HepG2 (cell line): ENCODE measurements around the gene RHBG. TPM values are rescaled to one million over a fixed set of nuclear protein-coding genes. Genes with fewer than 3 reads are reported as not detected.

Experiments
- ATF6 ChIP-seq: sonication (generic); formaldehyde crosslinking; conservative IDR thresholded peaks from 2 replicates; pipeline ENCODE4 v1.4.0; 2020; ENCODE audit warnings: missing genetic modification reagents
- CBX2 ChIP-seq, 2 experiments: fragments of 200-600 bp in 1 of 2; sonication (generic); formaldehyde crosslinking in 1 of 2; IDR thresholded peaks; 2 replicates each; pipeline versions ENCODE4 v1.7.0 to v1.8.1; 2018 to 2022; ENCODE audit warnings: low read depth in 2 of 2, low read length in 1 of 2, mild to moderate bottlenecking in 1 of 2, missing genetic modification reagents in 1 of 2
- GTF2F1 ChIP-seq: fragments of 150-350 bp; IDR thresholded peaks from 2 replicates; pipeline ENCODE4 v1.6.1; 2014; ENCODE audit warnings: low read length
- GTF3A ChIP-seq: sonication (generic); formaldehyde crosslinking; conservative IDR thresholded peaks from 2 replicates; pipeline ENCODE4 v1.4.0; 2020; ENCODE audit warnings: mild to moderate bottlenecking, missing genetic modification reagents
- HCFC1 ChIP-seq: fragments of 150-350 bp; IDR thresholded peaks from 2 replicates; pipeline ENCODE4 v1.6.1; 2014; ENCODE audit warnings: low read depth, low read length
- IRF1 ChIP-seq: sonication (generic); formaldehyde crosslinking; IDR thresholded peaks from 2 replicates; pipeline ENCODE4 v1.4.0; 2020; ENCODE audit warnings: low read depth, mild to moderate bottlenecking, missing genetic modification reagents
- MAF1 ChIP-seq: sonication (generic); formaldehyde crosslinking; IDR thresholded peaks from 2 replicates; pipeline ENCODE4 v1.5.0; 2020; ENCODE audit warnings: missing genetic modification reagents, borderline replicate concordance
- NONO ChIP-seq, 2 experiments: fragments of 450-650 bp in 1 of 2; sonication (generic) in 1 of 2; formaldehyde crosslinking in 1 of 2; IDR thresholded peaks in 1 of 2; conservative IDR thresholded peaks in 1 of 2; 2 replicates each; pipeline versions ENCODE4 v1.6.1 to v1.8.0; 2017 to 2022; ENCODE audit warnings: mild to moderate bottlenecking in 1 of 2, missing genetic modification reagents in 1 of 2, moderate library complexity in 1 of 2
- PBX2 ChIP-seq: IDR thresholded peaks from 2 replicates; pipeline ENCODE4 v1.6.1; 2016; ENCODE audit warnings: control low read depth
- ZBTB10 ChIP-seq: sonication (generic); formaldehyde crosslinking; IDR thresholded peaks from 2 replicates; pipeline ENCODE4 v1.4.0; 2020; ENCODE audit warnings: missing genetic modification reagents, borderline replicate concordance
- ZFYVE20 ChIP-seq: sonication (generic); formaldehyde crosslinking; IDR thresholded peaks from 2 replicates; pipeline ENCODE4 v1.8.0; 2023; ENCODE audit warnings: low read depth, mild to moderate bottlenecking, moderate library complexity, missing genetic modification reagents, borderline replicate concordance
- ZNF17 ChIP-seq: sonication (generic); formaldehyde crosslinking; IDR thresholded peaks from 2 replicates; pipeline ENCODE4 v1.5.0; 2020; ENCODE audit warnings: mild to moderate bottlenecking, missing genetic modification reagents
- ZNF18 ChIP-seq: sonication (generic); formaldehyde crosslinking; IDR thresholded peaks from 2 replicates; pipeline ENCODE4 v1.8.0; 2022; ENCODE audit warnings: mild to moderate bottlenecking, missing genetic modification reagents; ENCODE audit not compliant: insufficient replicate concordance
- ZNF207 ChIP-seq: fragments of 450-650 bp; IDR thresholded peaks from 2 replicates; pipeline ENCODE4 v1.6.1; 2016; ENCODE audit warnings: antibody characterized with exemption, borderline replicate concordance
- ZNF552 ChIP-seq: sonication (generic); formaldehyde crosslinking; IDR thresholded peaks from 2 replicates; pipeline ENCODE4 v1.9.0; 2022; ENCODE audit warnings: missing genetic modification reagents, mild to moderate bottlenecking, borderline replicate concordance
- ZNF660 ChIP-seq: sonication (generic); formaldehyde crosslinking; IDR thresholded peaks from 2 replicates; pipeline ENCODE4 v1.5.1; 2020; ENCODE audit warnings: mild to moderate bottlenecking, low read depth, missing genetic modification reagents, borderline replicate concordance
- polyA plus RNA-seq, 8 experiments: library from polyadenylated mRNA; depleted of rRNA in 3 of 8; stranded (reverse) in 7 of 8; unstranded in 1 of 8; fragments of >200 nt; fragmentation: Illumina TruSeq in 4 of 8; extraction: Trizol in 4 of 8; gene quantifications; 2 replicates each; pipeline versions ENCODE4 v1.2.1 to v1.2.3, GENCODE V29; 2011 to 2016; ENCODE audit warnings: low read depth in 4 of 8, missing spikeins in 1 of 8, mixed read lengths in 1 of 8; ENCODE audit not compliant: insufficient read depth in 1 of 8
- total RNA-seq, 5 experiments: library from RNA; depleted of rRNA; stranded (reverse); fragments of >200 nt; fragmentation: Illumina TruSeq; extraction: Trizol; gene quantifications; 2 replicates each; pipeline ENCODE4 v1.2.3, GENCODE V29; 2016; ENCODE audit warnings: low read depth in 1 of 5

Gene RHBG
- total and polyA plus RNA-seq, 2 of the 13 experiments (the other 11 are each of a cell fraction or from before 2014, with no cell fraction given): 61.8 to 73.5 TPM

- no peak for TF ChIP-seq ZNF660 (CRISPR knock-in tag)
- no peak for TF ChIP-seq NONO (IDR thresholded peaks at IDR 0.05)
- TF ChIP-seq NONO (CRISPR knock-in tag; conservative IDR thresholded peaks at IDR 0.05): peak; percentile 94
- 0 out of 2 replicates have a peak, but pooled peaks have one; percentile 46 for TF ChIP-seq ATF6 (CRISPR knock-in tag)
- TF ChIP-seq ZNF207: no peak
- TF ChIP-seq ZNF552: no peak
- no peak for TF ChIP-seq IRF1 (CRISPR knock-in tag)
- no peak for TF ChIP-seq CBX2 (IDR thresholded peaks at IDR 0.05; ENCODE audit: low read depth, low read length)
- no peak for TF ChIP-seq CBX2 (CRISPR knock-in tag; IDR thresholded peaks at IDR 0.05; ENCODE audit: low read depth)
- TF ChIP-seq ZFYVE20 (CRISPR knock-in tag): no peak
- TF ChIP-seq GTF2F1: no peak
- TF ChIP-seq MAF1: no peak
- no peak for TF ChIP-seq ZNF17 (CRISPR knock-in tag)
- peak; percentile 75 for TF ChIP-seq ZNF18
- 0 out of 2 replicates have a peak, but pooled peaks have one; percentile 16 for TF ChIP-seq HCFC1
- TF ChIP-seq PBX2: peak; percentile 33; the same call in 1 of the 2 replicates
- no peak for TF ChIP-seq GTF3A (CRISPR knock-in tag)
- TF ChIP-seq ZBTB10: no peak; the same call in 1 of the 2 replicates
These were observed 2.7 kb downstream of the RHBG start (continued) for GRCh38 chr1:156371553-156372264.
